NB4 (cell line): ENCODE data around the gene USP17L10.
"Not testable (repeated sequence)": the region's sequence is repeated elsewhere in the genome, so short reads cannot be mapped to it uniquely, and the experiment has no call there.

Source experiments
- CTCF ChIP-seq: IDR thresholded peaks from one replicate; pipeline ENCODE4 v1.5.1; 2012; ENCODE audit warnings: low read depth, low read length
- MYC ChIP-seq: IDR thresholded peaks from 2 replicates; pipeline ENCODE4 v1.6.1; 2011; ENCODE audit warnings: low read depth, low read length
- POLR2A ChIP-seq: IDR thresholded peaks from 2 replicates; pipeline ENCODE4 v1.6.1; 2011; ENCODE audit warnings: mild to moderate bottlenecking; ENCODE audit not compliant: insufficient read length; ENCODE audit errors: extremely low read depth
- TF ChIP-seq, protein P1 (sequence below): IDR thresholded peaks from 2 replicates; pipeline ENCODE4 v1.6.1; 2011; ENCODE audit warnings: low read depth, low read length

- not testable (repeated sequence) for TF ChIP-seq CTCF, POLR2A, MYC
- TF ChIP-seq, protein P1, sequence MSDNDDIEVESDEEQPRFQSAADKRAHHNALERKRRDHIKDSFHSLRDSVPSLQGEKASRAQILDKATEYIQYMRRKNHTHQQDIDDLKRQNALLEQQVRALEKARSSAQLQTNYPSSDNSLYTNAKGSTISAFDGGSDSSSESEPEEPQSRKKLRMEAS: not testable (repeated sequence)
Measured at GRCh38 chr4:9243579-9243978, 33.1 kb downstream of the USP17L10 start, which contains the start of gene USP17L17.
